Retina (tissue), 1 donor: ENCODE data around the gene EXOC2.
"Not testable (repeated sequence)": the region's sequence is repeated elsewhere in the genome, so short reads cannot be mapped to it uniquely, and the experiment has no call there.

Source experiments
- DNase-seq: peaks from one replicate; pipeline ENCODE4 v3.0.0-alpha.2; 2016

Gene EXOC2

DNA sequence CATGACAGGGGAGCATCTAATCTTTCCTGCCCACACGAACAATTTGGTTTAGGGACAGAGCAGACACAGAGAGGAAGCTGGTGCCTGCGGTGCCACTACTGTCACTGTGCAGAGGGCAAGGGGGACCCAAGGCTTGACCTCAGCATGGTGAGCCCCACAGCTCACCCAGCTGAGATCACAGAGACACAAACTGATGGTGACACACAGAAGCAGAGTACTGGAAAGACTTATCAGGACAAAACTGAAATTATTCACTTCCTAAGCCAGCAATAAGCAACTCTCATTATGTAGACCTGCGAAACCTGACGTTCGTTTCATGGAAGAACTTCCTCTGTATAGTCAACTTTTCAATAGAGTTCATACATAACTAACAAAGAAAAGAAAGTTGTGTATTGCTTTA is 122.1 kb downstream of the EXOC2 start:
- DNase-seq = no peak

DNA sequence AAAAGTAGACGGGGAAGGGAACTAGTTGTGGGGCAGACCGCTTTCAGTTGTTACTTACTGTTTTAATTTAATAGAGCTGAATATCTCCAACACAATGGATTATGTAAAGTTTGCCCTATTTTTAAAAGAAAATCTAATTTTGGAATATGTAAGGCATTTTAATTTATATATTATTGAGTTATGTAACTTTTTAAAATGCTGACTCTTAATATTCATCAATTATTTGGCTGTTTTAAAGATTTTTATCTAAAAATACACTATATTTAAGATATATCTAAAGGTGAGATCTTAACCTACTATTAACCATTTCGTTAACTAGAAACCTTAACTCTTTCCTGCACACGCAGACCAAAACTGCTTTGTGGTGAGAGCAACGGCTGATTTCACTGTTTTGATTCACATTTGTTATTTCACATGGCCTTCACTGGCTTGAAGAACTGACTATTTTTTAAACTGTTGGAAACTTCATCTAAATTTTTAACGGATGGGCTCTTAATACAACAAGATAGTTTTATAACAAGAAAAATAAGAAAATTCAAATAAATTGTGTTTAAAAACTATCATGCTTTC is 123.9 kb downstream of the EXOC2 start:
- no peak for DNase-seq

DNA sequence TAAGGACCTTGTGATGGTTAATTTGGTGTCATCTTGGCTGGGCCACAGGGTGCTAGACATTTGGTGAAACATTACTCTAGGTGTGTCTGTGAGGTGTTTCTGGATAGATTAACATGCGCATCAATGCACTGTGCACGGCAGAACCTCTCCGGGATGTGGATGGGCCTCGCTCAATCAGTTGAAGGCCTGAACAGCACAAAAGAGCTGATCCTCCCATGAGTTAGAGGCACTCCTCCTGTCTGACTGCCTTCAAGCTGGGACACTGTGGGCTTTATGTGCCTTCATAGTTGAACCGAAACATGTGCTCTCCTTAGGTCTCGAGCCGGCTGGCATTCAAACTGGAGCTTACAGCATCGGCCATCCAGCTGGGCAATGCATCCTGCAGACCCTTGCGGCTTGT is 124.9 kb downstream of the EXOC2 start:
- DNase-seq = no peak

DNA sequence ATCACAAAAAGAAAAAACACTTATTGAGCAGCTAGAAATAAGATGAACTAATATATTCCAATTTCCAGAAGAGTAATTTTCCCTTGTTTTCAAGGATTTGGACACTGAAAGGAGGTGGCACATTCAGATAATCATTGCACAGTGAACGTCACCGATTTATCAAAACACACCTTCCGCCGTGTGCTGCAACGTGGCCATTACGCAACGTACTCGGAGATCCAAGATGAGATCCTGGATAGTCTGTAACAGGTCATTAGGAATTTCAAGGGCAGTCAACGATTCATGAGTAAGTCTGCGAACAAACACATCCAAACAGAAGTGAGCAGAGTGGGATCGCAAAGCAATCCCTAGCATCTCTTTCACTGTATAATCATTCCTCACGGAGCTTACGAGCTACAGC is 129.1 kb downstream of the EXOC2 start:
- no peak for DNase-seq

DNA sequence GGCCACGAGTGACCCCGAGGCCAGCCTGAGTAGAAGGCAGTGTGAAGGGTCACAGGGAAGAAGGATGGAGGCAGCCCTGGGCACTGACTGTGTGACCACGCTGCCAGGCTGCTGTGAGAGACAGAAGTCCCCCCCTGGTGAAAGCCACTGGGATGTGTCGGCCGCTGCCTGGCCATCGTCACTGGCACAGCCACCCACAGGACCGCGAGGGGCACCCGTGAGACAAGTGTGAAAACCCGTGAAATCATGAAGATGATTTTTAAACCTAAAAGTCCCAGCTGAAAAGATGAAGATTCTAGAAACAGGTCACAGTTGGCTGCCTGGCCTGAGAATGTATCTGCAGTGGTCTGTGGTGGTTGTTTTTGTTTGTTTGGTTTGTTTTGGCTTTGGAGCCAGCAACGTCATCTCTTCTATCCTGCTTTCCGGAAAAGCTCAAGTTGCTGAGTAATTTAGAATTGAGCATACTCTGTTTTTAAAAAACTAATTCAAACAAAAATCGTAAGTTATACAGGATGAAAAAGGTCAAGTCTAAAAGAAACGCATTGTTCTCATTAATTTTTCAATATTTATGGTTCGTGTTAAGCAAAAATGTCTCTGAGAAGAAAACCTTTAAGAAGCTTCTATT is 130.8 kb downstream of the EXOC2 start:
- no peak for DNase-seq

DNA sequence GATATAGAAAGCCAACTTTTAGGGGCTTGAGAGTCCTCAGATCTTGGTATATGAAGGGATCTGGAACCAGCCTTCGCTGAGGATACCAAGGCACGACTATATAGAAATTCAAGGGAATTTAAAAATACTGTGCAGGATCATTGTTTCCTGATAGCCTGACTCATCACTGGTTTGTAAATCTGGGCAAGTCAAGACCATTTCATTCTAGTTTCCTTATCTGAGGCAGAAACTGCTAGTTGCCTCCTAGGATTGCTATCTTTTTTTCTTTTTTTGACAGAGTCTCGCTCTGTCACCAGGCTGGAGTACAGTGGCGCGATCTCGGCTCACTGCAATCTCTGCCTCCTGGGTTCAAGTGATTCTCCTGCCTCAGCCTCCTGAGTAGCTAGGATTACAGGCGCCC is 131.6 kb downstream of the EXOC2 start:
- DNase-seq = not testable (repeated sequence)

DNA sequence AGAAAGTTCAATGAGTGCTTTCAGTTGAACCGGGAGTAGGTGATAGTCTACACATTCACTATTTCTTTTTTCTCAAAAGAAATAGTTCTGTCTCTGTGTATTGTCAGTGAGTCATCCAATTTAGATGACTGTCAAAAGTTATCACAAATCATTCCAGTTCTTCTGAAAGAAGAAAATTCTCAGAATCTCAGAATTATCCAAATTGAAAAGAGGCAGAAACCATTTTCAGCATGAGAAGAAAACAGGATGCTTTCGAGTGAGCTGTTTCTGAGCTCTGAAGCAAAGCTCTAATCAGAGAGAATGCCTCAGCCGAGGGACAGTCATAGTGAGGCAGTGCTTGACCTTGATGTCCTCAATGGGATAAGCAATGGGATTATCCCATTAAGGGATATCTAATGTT is 134.0 kb downstream of the EXOC2 start:
- no peak for DNase-seq

DNA sequence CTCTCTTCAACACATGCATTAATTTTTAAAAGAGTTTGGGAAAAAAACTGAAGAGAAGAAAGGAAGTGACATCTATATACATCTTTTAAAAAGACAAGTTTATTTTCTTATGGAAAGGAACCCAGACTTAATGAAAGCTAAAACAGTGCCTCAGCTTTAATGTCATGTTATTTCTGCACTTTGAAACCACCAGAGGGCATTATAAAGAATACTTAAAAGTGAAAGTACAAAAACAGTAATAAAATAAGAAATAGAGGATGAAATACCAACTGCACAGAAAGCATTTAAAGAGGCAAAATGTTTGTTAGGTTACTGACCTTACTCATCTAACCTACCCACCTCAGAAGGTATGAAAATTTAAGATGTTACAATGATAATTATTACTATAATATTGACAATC is 134.8 kb downstream of the EXOC2 start:
- no peak for DNase-seq

DNA sequence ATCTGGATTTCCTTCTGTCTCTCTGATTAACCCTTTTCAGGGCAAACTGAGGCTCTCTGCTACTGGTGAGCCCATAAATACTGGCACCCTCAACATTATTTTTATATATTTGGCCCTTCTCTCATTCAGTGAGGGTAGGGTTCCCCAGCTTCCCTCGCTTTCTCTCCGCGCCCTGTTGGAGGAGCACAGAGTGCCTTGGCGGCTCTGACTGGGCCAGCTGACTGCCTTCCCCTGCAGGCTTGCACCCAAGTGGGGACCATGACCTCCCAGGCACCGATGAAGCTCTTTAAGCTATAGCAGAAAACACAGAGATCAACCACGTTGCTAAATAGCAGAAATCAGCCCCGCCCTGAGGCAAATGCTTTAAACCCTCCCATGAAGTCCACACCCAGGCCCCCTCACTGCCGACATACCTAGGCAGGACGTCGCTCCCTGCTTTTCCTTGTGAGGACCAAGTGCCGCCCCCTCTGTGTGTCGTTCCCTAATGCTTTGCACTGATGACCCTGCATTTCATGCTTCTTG is 141.0 kb downstream of the EXOC2 start:
- no peak for DNase-seq

DNA sequence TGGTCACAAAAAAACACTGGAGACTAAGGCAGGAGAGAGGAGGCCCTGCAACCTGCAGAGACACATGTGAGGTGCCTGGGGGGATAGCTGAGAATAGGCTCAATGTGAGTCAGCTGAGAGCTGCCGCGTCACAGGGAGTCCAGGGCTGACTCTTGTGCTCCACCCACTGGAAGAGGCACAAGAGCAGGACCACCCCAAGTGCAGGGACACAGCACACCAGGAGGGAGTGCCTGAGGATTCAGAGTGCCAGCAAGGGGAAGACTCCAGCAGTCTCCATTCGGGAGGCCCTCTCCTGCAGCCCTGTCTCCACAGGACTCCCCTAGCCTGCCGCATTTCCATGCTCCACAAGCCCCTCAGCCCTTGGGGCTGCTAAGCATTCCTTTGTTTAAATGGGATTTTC is 141.5 kb downstream of the EXOC2 start:
- DNase-seq = no peak

DNA sequence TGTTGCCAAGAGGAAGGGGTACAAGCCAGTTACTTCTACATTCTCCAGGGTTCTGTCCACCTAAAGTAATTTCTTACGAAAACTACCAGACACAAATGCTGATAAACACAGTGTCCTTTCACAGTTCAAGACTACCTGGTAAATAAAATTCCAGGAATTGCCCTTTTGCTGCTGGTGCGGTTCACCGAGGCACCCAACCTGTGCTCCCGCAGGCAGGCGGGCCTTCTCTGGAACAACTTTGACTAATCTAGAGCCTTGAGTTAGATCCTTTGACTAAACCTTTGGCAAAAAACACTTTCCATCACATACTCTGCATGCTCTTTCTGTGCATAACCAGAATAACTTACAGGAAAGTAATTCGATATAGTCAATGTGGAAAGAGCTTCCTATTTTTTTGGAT is 143.0 kb downstream of the EXOC2 start:
- DNase-seq = no peak

DNA sequence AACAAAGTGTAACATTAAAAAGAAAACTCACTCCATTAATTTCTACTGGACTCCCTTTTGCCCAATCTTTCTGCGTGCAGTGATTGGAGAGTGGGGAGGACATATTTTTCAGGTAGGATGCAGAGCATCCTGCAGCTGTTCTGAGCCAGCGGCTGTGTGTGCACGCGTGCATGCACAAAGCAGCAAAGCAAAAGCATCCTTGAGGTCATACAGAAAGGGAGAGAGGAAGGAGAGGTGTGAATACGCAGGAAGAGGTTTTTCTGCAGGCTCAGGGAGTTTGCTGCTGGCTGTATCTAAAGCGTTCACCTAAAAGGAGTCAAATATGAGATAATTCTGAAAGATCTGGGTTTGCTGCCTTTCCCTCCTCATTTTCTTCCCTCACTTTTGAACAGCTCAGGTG is 144.4 kb downstream of the EXOC2 start:
- DNase-seq = no peak

DNA sequence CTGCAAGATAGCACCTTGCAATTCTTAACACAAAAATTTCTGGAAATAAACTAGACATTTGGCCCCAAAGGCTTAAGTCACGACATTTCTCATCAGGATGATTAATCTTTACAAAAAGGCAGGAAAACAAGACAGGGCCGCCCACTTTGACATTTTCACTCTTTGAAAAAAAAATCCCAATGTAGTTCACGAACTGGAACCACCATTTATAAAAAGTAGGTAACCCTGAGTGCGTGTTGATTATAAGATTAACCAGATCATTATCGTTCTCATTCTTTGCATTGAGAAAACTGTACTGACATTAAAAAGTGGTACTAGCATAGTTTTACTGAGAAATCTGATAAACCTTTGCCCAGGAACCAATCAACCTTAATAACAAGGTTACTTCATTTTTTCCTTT is 144.8 kb downstream of the EXOC2 start:
- no peak for DNase-seq

DNA sequence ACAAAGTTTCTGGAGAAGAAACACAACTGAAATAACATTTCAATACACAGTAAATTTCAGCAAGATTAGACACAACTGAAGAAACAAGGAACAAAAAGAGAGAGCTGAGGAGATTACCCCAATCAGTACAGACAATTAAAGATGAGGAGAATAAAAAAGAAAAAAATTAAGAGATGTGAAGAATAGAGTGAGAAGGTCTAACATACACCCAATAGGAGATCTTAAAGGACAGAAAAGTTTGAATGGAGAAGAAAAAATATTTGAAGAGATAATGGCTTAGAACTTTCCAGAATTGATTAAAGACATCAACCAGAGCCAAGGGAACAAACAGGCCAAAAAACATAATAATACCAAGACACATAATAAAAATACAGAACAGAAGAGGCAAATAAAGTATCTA is 152.4 kb downstream of the EXOC2 start:
- DNase-seq = no peak

DNA sequence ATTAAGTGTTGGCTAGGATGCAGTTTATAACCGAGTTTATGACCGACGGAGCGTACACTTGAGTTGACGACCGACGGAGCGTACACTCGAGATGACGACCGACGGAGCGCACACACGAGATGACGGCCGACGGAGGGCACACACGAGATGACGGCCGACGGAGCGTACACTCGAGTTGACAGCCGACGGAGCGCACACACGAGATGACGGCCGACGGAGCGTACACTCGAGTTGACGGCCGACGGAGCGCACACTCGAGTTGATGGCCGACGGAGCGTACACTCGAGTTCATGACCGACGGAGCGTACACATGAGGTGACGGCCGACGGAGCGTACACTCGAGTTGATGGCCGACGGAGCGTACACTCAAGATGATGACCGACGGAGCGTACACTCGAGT is 155.8 kb downstream of the EXOC2 start:
- no peak for DNase-seq

DNA sequence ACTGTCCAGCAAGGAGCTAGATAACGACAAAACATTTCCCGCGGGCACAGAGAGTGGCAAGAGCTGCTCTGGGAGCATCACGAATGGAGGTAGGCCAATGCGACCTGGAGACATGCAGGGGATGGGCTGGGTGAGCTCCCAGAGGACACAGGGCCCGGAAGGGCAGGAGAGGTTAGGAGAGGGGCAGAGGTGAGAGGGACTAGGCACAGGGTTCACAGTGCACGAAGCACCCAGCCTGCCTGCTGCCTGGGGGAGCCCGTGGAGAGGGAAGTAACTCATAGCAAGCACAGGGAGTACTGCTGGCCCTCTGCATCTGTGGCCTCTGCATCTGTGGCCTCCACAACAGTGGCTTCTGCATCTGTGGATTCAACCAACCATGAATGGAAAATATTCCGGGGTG is 162.5 kb downstream of the EXOC2 start:
- no peak for DNase-seq

DNA sequence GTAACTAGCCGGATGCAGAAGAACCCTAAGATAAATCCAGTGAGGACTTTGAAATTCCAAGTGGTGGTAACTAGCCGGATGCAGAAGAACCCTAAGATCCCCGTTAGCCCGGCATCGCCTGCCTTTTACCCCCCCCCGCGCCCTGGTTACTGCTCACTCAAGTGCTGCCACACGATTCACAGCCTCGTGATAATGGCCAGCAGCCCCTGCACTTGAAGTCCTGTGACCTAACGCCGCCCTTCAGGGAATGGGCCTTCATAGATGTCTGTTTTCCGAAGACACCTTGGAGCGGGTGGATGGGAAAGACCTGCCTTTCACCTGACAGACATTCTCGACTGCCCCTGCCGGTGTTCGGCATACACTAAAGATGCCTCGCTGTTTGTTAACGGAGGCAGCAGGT is 163.9 kb downstream of the EXOC2 start:
- DNase-seq = no peak

DNA sequence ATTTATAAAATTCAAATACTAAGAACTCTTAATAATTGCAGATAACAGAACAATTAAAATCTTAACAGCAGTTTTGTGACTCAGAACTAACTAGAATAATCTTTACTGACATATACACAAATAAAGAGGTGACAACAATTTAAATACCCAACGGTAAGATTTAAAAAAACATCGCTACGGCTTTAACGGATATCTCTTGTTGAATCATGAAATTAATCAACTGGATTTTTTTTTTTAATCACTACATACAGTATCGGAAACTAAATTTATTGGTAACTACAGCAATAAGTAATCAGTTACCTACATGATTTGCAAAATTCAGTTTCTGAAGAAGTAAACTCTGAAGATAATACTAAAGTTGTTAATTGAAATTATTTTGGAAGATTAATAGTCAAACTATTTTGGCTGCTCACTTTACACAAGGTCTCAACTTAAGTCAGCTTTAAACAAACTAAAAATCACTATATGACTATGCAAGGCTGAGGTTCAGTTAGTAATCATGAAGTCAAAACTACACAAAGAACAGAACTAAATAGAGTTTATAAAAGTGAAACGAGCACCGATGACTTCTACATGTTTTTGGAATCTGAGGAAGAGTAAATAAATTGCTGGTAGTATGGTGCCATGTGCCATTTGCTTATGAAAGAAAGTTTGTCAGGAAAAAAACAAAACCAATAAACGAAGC is 164.8 kb downstream of the EXOC2 start:
- no peak for DNase-seq

DNA sequence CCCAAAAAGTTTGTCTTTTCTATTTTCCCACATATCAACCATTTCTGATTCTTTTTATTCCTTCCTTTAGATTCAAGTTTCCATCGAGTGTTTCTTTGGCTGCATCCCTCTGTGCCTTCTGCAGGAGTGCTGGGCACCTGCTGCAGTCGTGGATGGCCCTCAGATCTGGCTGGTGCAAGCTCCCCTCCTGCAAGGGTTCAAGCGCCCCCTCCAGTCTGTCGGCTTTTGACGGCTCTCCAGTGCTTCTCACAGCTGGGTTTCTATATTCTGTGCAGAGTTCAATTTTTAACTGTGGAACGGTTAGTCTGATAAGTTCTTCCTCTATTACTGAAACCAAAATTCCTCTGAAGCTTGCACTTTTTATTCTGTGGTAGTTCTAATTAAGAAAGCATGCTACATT is 168.1 kb downstream of the EXOC2 start:
- no peak for DNase-seq

DNA sequence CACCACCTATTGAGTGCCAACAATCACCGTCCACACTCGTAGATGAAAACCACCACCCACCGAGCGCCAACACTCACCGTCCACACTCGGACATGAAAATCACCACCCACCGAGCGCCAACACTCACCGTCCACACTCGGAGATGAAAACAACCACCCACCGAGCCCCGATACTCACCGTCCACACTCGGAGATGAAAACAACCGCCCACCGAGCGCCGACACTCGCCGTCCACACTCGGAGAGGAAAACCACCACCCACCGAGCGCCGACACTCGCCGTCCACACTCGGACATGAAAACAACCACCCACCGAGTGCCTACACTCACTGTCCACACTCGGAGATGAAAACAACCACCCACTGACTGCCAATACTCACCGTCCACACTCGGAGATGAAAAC is 172.1 kb downstream of the EXOC2 start:
- no peak for DNase-seq

DNA sequence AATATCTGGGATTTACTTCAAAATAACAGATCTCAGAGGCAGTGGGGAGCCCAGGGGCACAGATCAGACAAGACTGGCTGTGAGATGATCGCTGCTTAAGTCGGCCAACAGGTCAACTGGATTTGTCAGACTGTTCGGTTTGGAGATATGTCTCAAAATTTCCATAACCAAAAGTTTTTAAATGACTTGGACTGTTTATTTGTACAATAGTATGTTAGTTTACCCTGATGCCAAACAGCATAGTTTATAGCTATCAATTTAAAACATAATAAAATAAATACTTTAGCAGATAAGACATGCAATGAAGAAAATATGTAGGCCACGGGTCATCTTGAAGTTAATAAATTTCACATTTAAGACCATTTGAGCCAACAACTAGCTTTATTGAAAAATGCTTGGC is 174.7 kb downstream of the EXOC2 start:
- DNase-seq = no peak

DNA sequence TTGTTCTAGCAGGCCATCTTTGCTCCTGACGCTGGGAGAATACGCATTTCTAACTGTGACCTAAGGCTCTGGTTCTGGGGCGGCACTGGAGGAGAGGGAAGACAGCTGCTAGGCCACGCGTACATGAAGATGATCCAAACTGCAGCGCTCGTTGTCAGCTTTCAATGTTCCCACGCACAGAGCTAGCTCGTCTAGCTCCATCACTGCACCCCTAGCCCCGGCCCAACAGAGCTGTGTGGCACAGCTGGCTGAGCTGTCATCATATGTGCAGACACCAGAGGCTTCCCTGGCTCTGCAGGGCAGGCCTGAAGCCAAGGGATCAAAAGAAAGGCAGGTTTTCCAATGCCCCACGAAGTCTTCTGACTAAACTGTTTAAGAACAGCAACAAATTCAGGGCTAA is 176.7 kb downstream of the EXOC2 start:
- DNase-seq = peak; percentile 4

DNA sequence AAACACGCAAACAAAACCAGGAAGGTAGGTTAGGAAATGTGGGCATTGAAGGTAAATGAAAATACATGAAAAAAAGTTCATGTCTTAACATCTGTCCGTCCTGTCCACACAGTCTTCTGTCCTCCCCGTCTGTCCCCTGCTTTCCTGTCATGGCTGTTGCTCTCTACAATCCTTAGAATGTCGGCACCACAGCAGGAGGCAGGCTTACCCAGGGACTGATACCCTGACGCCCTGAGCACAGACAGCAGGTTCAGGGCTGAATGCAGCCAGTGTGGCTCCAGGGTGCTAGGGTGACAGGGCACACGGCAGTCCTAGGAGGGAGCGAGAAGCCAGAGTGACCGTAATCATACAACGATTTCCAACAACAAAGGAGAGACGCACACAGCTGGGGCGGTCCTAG is 177.7 kb downstream of the EXOC2 start:
- DNase-seq = no peak

DNA sequence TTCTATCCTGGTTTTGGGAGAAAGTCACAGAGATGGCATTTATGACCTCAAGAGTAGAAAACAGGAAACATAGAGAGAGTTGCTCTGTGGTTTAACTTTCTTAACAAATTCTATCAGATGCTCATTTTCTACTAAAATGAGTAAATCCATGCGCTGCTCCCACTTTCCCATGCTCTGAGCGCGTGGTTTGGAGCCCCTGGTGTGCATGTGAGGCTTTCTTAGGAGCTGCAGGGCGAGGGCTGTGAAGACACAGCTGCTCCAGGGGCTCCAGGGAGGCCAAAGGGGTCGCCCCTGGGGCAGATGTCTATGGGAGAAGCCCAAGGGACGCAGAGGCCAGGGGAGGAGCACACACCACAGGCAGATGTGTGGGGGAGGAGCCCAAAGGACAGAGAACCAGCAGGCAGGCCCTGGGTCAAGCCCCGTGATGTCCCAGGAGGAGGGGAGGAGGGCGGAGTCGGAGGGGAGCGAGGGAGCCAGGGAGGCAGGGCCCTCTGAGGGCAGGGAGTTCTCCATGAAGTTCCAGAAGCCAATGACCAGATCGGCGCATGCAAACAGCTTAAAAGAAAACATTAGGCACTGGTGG is 178.5 kb downstream of the EXOC2 start:
- DNase-seq = no peak
